B cell (primary cell): ENCODE data around the gene ZSCAN23.

Experiments used
- EZH2 ChIP-seq: IDR thresholded peaks from 2 replicates; pipeline ENCODE4 v1.6.1; 2012; ENCODE audit warnings: borderline replicate concordance, low read depth, mild to moderate bottlenecking, moderate library complexity, low read length; ENCODE audit not compliant: insufficient read depth, poor library complexity, severe bottlenecking
- TF ChIP-seq, protein P1 (sequence below): fragments of 200-600 bp; IDR thresholded peaks from one replicate; pipeline ENCODE4 v1.8.0; 2022; ENCODE audit warnings: antibody characterized with exemption, mild to moderate bottlenecking

- TF ChIP-seq, protein P1, sequence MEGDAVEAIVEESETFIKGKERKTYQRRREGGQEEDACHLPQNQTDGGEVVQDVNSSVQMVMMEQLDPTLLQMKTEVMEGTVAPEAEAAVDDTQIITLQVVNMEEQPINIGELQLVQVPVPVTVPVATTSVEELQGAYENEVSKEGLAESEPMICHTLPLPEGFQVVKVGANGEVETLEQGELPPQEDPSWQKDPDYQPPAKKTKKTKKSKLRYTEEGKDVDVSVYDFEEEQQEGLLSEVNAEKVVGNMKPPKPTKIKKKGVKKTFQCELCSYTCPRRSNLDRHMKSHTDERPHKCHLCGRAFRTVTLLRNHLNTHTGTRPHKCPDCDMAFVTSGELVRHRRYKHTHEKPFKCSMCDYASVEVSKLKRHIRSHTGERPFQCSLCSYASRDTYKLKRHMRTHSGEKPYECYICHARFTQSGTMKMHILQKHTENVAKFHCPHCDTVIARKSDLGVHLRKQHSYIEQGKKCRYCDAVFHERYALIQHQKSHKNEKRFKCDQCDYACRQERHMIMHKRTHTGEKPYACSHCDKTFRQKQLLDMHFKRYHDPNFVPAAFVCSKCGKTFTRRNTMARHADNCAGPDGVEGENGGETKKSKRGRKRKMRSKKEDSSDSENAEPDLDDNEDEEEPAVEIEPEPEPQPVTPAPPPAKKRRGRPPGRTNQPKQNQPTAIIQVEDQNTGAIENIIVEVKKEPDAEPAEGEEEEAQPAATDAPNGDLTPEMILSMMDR = no peak
- TF ChIP-seq EZH2 = no peak
These were observed 31.3 kb upstream of the ZSCAN23 start for GRCh38 chr6:28474441-28475219.
